Esophagus muscularis mucosa (tissue), 4 donors: Measurements from ENCODE around the gene TRABD2B.

Experiments
- EP300 ChIP-seq: sonication (generic); formaldehyde crosslinking; IDR thresholded peaks from one replicate; pipeline ENCODE4 v1.6.1; 2017; ENCODE audit warnings: antibody characterized with exemption
- POLR2A ChIP-seq: fragments of 450-650 bp; IDR thresholded peaks from one replicate; pipeline ENCODE4 v1.6.1; 2017; ENCODE audit warnings: antibody characterized with exemption, moderate library complexity, mild to moderate bottlenecking, low read depth
- POLR2AphosphoS5 ChIP-seq, 2 donors: sonication (generic); formaldehyde crosslinking; IDR thresholded peaks; one replicate each; pipeline ENCODE4 v1.6.1; 2017; ENCODE audit warnings: antibody characterized with exemption in 2 of 2
- TF ChIP-seq, protein P1 (sequence below), 3 experiments: fragments of 200-600 bp in 2 of 3; fragments of 450-650 bp in 1 of 3; sonication (generic) in 2 of 3; IDR thresholded peaks; one replicate each; pipeline ENCODE4 v1.5.1; 2017 to 2019; ENCODE audit warnings: antibody characterized with exemption in 3 of 3, mild to moderate bottlenecking in 2 of 3, moderate library complexity in 1 of 3

DNA sequence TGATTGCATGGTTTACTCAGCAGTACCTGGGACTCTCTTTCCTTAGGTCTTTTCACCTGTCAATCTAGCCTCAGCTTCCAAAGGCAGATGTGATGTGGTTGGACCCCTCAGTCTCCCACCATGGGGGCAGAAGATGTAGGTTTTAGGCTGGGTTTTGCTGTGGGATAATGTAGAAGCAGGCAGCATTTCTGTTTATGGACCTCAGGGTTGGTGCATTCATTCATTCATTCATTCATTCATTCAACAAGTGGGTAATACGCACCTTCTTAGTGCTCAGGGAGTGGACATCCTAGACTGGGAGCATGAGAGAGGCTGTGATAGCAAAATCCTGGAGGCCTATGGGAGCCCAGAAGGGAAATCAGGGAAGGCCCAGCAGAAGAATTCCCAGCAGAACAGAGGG lies 209.6 kb downstream of the TRABD2B start:
- TF ChIP-seq POLR2A (no peak), EP300 (no peak), POLR2AphosphoS5 (IDR thresholded peaks at IDR 0.05) (no peak)
- TF ChIP-seq, protein P1, sequence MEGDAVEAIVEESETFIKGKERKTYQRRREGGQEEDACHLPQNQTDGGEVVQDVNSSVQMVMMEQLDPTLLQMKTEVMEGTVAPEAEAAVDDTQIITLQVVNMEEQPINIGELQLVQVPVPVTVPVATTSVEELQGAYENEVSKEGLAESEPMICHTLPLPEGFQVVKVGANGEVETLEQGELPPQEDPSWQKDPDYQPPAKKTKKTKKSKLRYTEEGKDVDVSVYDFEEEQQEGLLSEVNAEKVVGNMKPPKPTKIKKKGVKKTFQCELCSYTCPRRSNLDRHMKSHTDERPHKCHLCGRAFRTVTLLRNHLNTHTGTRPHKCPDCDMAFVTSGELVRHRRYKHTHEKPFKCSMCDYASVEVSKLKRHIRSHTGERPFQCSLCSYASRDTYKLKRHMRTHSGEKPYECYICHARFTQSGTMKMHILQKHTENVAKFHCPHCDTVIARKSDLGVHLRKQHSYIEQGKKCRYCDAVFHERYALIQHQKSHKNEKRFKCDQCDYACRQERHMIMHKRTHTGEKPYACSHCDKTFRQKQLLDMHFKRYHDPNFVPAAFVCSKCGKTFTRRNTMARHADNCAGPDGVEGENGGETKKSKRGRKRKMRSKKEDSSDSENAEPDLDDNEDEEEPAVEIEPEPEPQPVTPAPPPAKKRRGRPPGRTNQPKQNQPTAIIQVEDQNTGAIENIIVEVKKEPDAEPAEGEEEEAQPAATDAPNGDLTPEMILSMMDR (IDR thresholded peaks at IDR 0.05) = no peak
